ENCODE results near the gene ARID1B.

Gene ARID1B

DNA sequence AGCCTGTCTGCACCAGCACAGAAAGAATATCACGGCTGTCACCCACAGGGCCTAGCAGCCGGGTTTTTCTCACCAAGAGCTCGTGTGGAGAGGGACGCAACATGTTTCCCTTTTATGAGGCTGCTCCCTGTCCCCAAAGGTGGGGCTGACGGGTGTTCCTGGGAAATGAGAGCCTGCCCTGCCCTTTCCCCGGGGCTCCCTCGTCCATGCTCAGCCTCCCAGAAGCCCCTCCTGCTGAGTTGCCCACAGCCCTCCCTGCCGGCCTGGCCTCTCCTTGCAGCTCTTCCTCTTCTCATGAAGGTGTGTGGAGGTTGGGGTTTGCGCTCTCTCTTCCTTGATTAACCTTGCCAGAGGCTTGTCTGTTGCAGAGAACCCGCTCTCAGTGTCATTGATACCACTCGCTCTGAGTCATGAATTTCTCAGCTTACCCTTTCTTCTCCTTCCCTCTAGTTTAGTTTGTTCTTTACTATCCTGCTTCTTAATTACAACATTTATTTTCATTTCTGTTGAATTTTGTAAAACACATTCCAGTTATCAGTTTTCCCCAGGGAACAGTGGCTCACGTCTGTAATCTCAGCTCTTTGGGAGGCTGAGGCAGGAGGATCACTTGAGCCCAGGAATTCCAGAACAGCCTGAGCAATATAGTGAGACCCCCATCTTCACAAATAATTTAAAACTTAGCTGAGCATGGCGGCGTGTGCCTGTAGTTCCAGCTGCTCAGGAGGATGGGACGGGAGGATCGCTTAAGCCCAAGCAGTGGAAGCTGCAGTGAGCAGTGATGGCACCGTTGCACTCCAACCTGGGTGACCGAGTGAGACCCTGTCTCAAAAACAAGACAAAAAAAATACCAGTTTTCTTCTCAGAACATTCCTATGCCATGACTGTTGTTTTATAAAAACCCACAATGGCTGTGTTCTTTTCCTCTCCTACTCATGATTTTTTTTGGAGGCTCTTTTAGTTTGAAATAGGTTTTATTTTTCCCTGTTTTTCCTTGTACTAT, 442.3 kb downstream of the ARID1B start:
- H3K36me3 ChIP-seq (ENCODE audit: control insufficient read depth in 2 of 2, insufficient read depth in 1 of 2, low read length in 2 of 2): no peaks in the 10 kb centered on the region
- POLR2A ChIA-PET: no interaction called here
- no peak overlapping the region for H3K4me3 ChIP-seq (ENCODE audit: low read depth, low read length)
- H3K27ac ChIP-seq (ENCODE audit: extremely low read depth, low read depth, low read length): 0 out of 2 replicates have a peak overlapping the region, but pooled peaks have one; percentile 3
- H3K4me1 ChIP-seq (ENCODE audit: control insufficient read depth, insufficient read depth, low read length): no peaks in the 10 kb centered on the region
- no peaks in the 10 kb centered on the region for H3K9me3 ChIP-seq (ENCODE audit: control insufficient read depth, insufficient read depth, low read depth, low read length)
- CTCF ChIA-PET: interaction anchor here (1.8 kb wide), 1 partner anchor 56 kb away, joined by 6 read pairs; no protein-coding TSS in a partner anchor
- no peak for TF ChIP-seq ZNF776 (tag by site-specific recombination; IDR thresholded peaks at IDR 0.05; ENCODE audit: borderline replicate concordance)
- TF ChIP-seq ZIC2 (tag by site-specific recombination; IDR thresholded peaks at IDR 0.05): peak; percentile 56
- no peak for TF ChIP-seq ZNF366 (tag by site-specific recombination; conservative IDR thresholded peaks at IDR 0.05)
- no peak for TF ChIP-seq ZSCAN30 (tag by site-specific recombination; IDR thresholded peaks at IDR 0.05)
- TF ChIP-seq, protein P1, sequence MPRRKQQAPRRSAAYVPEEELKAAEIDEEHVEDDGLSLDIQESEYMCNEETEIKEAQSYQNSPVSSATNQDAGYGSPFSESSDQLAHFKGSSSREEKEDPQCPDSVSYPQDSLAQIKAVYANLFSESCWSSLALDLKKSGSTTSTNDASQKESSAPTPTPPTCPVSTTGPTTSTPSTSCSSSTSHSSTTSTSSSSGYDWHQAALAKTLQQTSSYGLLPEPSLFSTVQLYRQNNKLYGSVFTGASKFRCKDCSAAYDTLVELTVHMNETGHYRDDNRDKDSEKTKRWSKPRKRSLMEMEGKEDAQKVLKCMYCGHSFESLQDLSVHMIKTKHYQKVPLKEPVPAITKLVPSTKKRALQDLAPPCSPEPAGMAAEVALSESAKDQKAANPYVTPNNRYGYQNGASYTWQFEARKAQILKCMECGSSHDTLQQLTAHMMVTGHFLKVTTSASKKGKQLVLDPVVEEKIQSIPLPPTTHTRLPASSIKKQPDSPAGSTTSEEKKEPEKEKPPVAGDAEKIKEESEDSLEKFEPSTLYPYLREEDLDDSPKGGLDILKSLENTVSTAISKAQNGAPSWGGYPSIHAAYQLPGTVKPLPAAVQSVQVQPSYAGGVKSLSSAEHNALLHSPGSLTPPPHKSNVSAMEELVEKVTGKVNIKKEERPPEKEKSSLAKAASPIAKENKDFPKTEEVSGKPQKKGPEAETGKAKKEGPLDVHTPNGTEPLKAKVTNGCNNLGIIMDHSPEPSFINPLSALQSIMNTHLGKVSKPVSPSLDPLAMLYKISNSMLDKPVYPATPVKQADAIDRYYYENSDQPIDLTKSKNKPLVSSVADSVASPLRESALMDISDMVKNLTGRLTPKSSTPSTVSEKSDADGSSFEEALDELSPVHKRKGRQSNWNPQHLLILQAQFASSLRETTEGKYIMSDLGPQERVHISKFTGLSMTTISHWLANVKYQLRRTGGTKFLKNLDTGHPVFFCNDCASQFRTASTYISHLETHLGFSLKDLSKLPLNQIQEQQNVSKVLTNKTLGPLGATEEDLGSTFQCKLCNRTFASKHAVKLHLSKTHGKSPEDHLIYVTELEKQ (tag by site-specific recombination; IDR thresholded peaks at IDR 0.05; ENCODE audit: borderline replicate concordance): no peak
- no peak for TF ChIP-seq ZNF571 (tag by site-specific recombination; IDR thresholded peaks at IDR 0.05)
- no peak for TF ChIP-seq OVOL3 (tag by site-specific recombination; IDR thresholded peaks at IDR 0.05)
- TF ChIP-seq, protein P2, sequence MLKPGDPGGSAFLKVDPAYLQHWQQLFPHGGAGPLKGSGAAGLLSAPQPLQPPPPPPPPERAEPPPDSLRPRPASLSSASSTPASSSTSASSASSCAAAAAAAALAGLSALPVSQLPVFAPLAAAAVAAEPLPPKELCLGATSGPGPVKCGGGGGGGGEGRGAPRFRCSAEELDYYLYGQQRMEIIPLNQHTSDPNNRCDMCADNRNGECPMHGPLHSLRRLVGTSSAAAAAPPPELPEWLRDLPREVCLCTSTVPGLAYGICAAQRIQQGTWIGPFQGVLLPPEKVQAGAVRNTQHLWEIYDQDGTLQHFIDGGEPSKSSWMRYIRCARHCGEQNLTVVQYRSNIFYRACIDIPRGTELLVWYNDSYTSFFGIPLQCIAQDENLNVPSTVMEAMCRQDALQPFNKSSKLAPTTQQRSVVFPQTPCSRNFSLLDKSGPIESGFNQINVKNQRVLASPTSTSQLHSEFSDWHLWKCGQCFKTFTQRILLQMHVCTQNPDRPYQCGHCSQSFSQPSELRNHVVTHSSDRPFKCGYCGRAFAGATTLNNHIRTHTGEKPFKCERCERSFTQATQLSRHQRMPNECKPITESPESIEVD (tag by site-specific recombination; IDR thresholded peaks at IDR 0.05): 0 out of 2 replicates have a peak, but pooled peaks have one; percentile 28
- TF ChIP-seq GLIS1 (tag by site-specific recombination; IDR thresholded peaks at IDR 0.05): no peak
- no peak for TF ChIP-seq ZNF777 (tag by site-specific recombination; IDR thresholded peaks at IDR 0.05; ENCODE audit: borderline replicate concordance)
- TF ChIP-seq ZNF626 (tag by site-specific recombination; IDR thresholded peaks at IDR 0.05): no peak
- no peak for TF ChIP-seq ZNF202 (tag by site-specific recombination; IDR thresholded peaks at IDR 0.05; ENCODE audit: borderline replicate concordance)
- TF ChIP-seq ZNF561 (tag by site-specific recombination; IDR thresholded peaks at IDR 0.05; ENCODE audit: borderline replicate concordance): no peak
- TF ChIP-seq, protein P3, sequence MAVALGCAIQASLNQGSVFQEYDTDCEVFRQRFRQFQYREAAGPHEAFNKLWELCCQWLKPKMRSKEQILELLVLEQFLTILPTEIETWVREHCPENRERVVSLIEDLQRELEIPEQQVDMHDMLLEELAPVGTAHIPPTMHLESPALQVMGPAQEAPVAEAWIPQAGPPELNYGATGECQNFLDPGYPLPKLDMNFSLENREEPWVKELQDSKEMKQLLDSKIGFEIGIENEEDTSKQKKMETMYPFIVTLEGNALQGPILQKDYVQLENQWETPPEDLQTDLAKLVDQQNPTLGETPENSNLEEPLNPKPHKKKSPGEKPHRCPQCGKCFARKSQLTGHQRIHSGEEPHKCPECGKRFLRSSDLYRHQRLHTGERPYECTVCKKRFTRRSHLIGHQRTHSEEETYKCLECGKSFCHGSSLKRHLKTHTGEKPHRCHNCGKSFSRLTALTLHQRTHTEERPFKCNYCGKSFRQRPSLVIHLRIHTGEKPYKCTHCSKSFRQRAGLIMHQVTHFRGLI (tag by site-specific recombination; IDR thresholded peaks at IDR 0.05): no peak
- TF ChIP-seq, protein P4, sequence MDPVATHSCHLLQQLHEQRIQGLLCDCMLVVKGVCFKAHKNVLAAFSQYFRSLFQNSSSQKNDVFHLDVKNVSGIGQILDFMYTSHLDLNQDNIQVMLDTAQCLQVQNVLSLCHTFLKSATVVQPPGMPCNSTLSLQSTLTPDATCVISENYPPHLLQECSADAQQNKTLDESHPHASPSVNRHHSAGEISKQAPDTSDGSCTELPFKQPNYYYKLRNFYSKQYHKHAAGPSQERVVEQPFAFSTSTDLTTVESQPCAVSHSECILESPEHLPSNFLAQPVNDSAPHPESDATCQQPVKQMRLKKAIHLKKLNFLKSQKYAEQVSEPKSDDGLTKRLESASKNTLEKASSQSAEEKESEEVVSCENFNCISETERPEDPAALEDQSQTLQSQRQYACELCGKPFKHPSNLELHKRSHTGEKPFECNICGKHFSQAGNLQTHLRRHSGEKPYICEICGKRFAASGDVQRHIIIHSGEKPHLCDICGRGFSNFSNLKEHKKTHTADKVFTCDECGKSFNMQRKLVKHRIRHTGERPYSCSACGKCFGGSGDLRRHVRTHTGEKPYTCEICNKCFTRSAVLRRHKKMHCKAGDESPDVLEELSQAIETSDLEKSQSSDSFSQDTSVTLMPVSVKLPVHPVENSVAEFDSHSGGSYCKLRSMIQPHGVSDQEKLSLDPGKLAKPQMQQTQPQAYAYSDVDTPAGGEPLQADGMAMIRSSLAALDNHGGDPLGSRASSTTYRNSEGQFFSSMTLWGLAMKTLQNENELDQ (tag by site-specific recombination; IDR thresholded peaks at IDR 0.05; ENCODE audit: low read depth): no peak
- TF ChIP-seq, protein P5, sequence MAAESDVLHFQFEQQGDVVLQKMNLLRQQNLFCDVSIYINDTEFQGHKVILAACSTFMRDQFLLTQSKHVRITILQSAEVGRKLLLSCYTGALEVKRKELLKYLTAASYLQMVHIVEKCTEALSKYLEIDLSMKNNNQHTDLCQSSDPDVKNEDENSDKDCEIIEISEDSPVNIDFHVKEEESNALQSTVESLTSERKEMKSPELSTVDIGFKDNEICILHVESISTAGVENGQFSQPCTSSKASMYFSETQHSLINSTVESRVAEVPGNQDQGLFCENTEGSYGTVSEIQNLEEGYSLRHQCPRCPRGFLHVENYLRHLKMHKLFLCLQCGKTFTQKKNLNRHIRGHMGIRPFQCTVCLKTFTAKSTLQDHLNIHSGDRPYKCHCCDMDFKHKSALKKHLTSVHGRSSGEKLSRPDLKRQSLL (tag by site-specific recombination; IDR thresholded peaks at IDR 0.05): no peak
- no peak for TF ChIP-seq ZNF658 (tag by site-specific recombination; IDR thresholded peaks at IDR 0.05)
- TF ChIP-seq, protein P6, sequence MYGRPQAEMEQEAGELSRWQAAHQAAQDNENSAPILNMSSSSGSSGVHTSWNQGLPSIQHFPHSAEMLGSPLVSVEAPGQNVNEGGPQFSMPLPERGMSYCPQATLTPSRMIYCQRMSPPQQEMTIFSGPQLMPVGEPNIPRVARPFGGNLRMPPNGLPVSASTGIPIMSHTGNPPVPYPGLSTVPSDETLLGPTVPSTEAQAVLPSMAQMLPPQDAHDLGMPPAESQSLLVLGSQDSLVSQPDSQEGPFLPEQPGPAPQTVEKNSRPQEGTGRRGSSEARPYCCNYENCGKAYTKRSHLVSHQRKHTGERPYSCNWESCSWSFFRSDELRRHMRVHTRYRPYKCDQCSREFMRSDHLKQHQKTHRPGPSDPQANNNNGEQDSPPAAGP (tag by site-specific recombination; IDR thresholded peaks at IDR 0.05): peak; percentile 81; the same call in 1 of the 2 replicates
- TF ChIP-seq ZNF707 (tag by site-specific recombination; IDR thresholded peaks at IDR 0.05): no peak
- no peak for TF ChIP-seq ZNF169 (tag by site-specific recombination; IDR thresholded peaks at IDR 0.05)
- no peak for TF ChIP-seq ZNF629 (tag by site-specific recombination; IDR thresholded peaks at IDR 0.05)
- TF ChIP-seq ZBTB1 (tag by site-specific recombination; IDR thresholded peaks at IDR 0.05): no peak
- TF ChIP-seq ZNF623 (tag by site-specific recombination; IDR thresholded peaks at IDR 0.05): no peak
- TF ChIP-seq HOXD13 (CRISPR knock-in tag; IDR thresholded peaks at IDR 0.05; ENCODE audit: borderline replicate concordance): no peak

Measured in HEK293 (cell line).